Measurements from ENCODE around the gene MAST4. TPM values are rescaled to one million over a fixed set of nuclear protein-coding genes. Genes with fewer than 3 reads are reported as not detected.

The MAST4 gene
- total RNA-seq, 4 donors from 2014 or later: 55.3 to 148 (median 110) TPM

- intact Hi-C loops (cut with DNase I): no loop called here
- H3K36me3 ChIP-seq: no peaks in the 10 kb centered on the region
- H3K27me3 ChIP-seq: no peaks in the 10 kb centered on the region
- H3K4me3 ChIP-seq: no peak overlapping the region
- no peaks in the 10 kb centered on the region for H3K9me3 ChIP-seq
- TF ChIP-seq, protein P1, sequence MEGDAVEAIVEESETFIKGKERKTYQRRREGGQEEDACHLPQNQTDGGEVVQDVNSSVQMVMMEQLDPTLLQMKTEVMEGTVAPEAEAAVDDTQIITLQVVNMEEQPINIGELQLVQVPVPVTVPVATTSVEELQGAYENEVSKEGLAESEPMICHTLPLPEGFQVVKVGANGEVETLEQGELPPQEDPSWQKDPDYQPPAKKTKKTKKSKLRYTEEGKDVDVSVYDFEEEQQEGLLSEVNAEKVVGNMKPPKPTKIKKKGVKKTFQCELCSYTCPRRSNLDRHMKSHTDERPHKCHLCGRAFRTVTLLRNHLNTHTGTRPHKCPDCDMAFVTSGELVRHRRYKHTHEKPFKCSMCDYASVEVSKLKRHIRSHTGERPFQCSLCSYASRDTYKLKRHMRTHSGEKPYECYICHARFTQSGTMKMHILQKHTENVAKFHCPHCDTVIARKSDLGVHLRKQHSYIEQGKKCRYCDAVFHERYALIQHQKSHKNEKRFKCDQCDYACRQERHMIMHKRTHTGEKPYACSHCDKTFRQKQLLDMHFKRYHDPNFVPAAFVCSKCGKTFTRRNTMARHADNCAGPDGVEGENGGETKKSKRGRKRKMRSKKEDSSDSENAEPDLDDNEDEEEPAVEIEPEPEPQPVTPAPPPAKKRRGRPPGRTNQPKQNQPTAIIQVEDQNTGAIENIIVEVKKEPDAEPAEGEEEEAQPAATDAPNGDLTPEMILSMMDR (IDR thresholded peaks at IDR 0.05): no peak
- no peak for TF ChIP-seq POLR2A (IDR thresholded peaks at IDR 0.05)
- no peak overlapping the region for H3K27ac ChIP-seq
- H3K4me1 ChIP-seq: no peaks in the 10 kb centered on the region
- WGBS, 2 donors: 90 to 92% methylated on average over 2 of the region's 2 CpGs
- DNase-seq: no peak
Observed at GRCh38 chr5:66842540-66842939, 246.3 kb downstream of the MAST4 start.

DNA sequence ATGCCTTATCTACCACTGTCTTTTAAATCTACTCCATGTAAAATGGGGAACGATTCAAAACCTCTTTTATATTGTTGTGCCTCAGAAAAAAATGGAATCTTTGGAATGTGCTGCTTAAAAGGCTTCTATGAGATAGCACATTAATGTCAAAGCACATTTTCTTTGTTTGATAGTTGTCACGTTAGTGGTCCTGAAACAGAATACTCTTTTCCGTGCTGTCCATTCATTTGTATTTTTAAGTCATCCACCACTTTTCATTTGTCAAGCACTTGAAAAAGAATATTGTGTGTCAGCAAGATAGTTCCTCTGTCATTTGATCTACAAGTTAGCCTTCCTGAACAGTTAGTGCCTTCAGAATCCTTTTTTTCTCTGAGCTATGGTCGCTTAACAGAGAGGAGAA is 246.9 kb downstream of the MAST4 start:
- DNase-seq: no peak
- H3K4me3 ChIP-seq: no peak overlapping the region
- H3K27me3 ChIP-seq: no peaks in the 10 kb centered on the region
- 71 to 74% methylated on average over 4 of the region's 4 CpGs for WGBS, 2 donors
- intact Hi-C loops (cut with DNase I): no loop called here
- H3K27ac ChIP-seq: no peak overlapping the region
- TF ChIP-seq, protein P1 (IDR thresholded peaks at IDR 0.05): no peak
- no peak for TF ChIP-seq POLR2A (IDR thresholded peaks at IDR 0.05)
- H3K9me3 ChIP-seq: no peaks in the 10 kb centered on the region
- H3K4me1 ChIP-seq: no peaks in the 10 kb centered on the region
- no peaks in the 10 kb centered on the region for H3K36me3 ChIP-seq

GRCh38 chr5:66848749-66849641 is 252.8 kb downstream of the MAST4 start:
- Histone ChIP-seq H3K27me3 (no peaks in the 10 kb centered on the region), H3K36me3 (no peaks in the 10 kb centered on the region), H3K9me3 (no peaks in the 10 kb centered on the region), H3K4me3 (no peak overlapping the region), H3K27ac (no peak overlapping the region), H3K4me1 (peaks cover 0 to 8% (median 0%) of the 10 kb centered on the region in 3 donors)
- WGBS, 2 donors: 64 to 67% methylated on average over 9 to 10 of the region's 10 CpGs
- TF ChIP-seq, protein P1 (IDR thresholded peaks at IDR 0.05): no peak
- no peak for TF ChIP-seq POLR2A (IDR thresholded peaks at IDR 0.05)
- no peak for DNase-seq
- intact Hi-C loops (cut with DNase I): no loop called here

- WGBS, 2 donors: 41 to 67% methylated on average over 1 of the region's 1 CpG
- no peak for DNase-seq
- no peak for TF ChIP-seq POLR2A (IDR thresholded peaks at IDR 0.05)
- TF ChIP-seq, protein P1 (IDR thresholded peaks at IDR 0.05): no peak
- intact Hi-C loops (cut with DNase I): no loop called here
- no peaks in the 10 kb centered on the region for H3K36me3 ChIP-seq
- no peaks in the 10 kb centered on the region for H3K9me3 ChIP-seq
- H3K4me3 ChIP-seq: no peak overlapping the region
- H3K27ac ChIP-seq: no peak overlapping the region
- no peaks in the 10 kb centered on the region for H3K27me3 ChIP-seq
- peaks cover 0 to 8% (median 0%) of the 10 kb centered on the region in 3 donors for H3K4me1 ChIP-seq
Observed at GRCh38 chr5:66849803-66850202, 253.6 kb downstream of the MAST4 start.

- Histone ChIP-seq H3K9me3 (no peaks in the 10 kb centered on the region), H3K36me3 (no peaks in the 10 kb centered on the region), H3K27ac (no peak overlapping the region), H3K27me3 (no peaks in the 10 kb centered on the region), H3K4me3 (no peak overlapping the region), H3K4me1 (peaks cover 0 to 8% (median 0%) of the 10 kb centered on the region in 3 donors)
- TF ChIP-seq, protein P1 (IDR thresholded peaks at IDR 0.05): no peak
- no peak for TF ChIP-seq POLR2A (IDR thresholded peaks at IDR 0.05)
- DNase-seq: no peak
- 42 to 46% methylated on average over 5 of the region's 5 CpGs for WGBS, 2 donors
- intact Hi-C loops (cut with DNase I): no loop called here
Observed at GRCh38 chr5:66850354-66851075, 254.3 kb downstream of the MAST4 start.

All from esophagus squamous epithelium (tissue), 5 donors.